H1 (cell line): ENCODE data around the gene TTC28. TPM values are rescaled to one million over a fixed set of nuclear protein-coding genes. Genes with fewer than 3 reads are reported as not detected.

ENCODE experiments used
- CTCF ChIA-PET: fragments of 300-600 bp; sonication (Branson Sonifier 250); formaldehyde crosslinking; loops from one replicate; lab custom pipeline; 2021; ENCODE audit not compliant: partially characterized antibody; lab: Charles Lee
- POLR2A ChIA-PET: fragments of 300-600 bp; sonication (Branson Sonifier 250); formaldehyde crosslinking; loops from one replicate; lab custom pipeline; 2021; ENCODE audit warnings: inconsistent platforms; ENCODE audit not compliant: partially characterized antibody; lab: Charles Lee
- DNase-seq, 2 experiments: peaks; one replicate each; pipeline versions ENCODE4 v3.0.0 to v3.0.0-alpha.2; 2010 to 2022; ENCODE audit warnings: low spot score in 2 of 2, low read depth in 1 of 2, mixed read lengths in 1 of 2
- FAIRE-seq: peaks from 2 replicates; lab custom pipeline; 2011; peaks lifted over from hg19 to GRCh38; lab: Jason Lieb, UNC
- H2AFZ ChIP-seq: 2 replicates; pipeline ENCODE4 v1.8.1; 2012; ENCODE audit warnings: low read length, inconsistent platforms
- H2AK5ac ChIP-seq: 2 replicates; pipeline ENCODE4 v1.6.1; 2013; ENCODE audit warnings: low read depth, low read length
- H2BK120ac ChIP-seq: replicated peaks from 2 replicates; pipeline ENCODE3; 2013; ENCODE audit warnings: low read depth, low read length, inconsistent platforms
- H2BK12ac ChIP-seq: 2 replicates; pipeline ENCODE4 v1.6.1; 2013; ENCODE audit warnings: low read depth, low read length
- H2BK15ac ChIP-seq: 2 replicates; pipeline ENCODE4 v1.6.1; 2013; ENCODE audit warnings: low read length
- H2BK20ac ChIP-seq: 2 replicates; pipeline ENCODE4 v1.6.1; 2013; ENCODE audit warnings: low read length
- H2BK5ac ChIP-seq: 2 replicates; pipeline ENCODE4 v1.6.1; 2013; ENCODE audit warnings: low read depth, low read length
- H3K14ac ChIP-seq: 2 replicates; pipeline ENCODE4 v1.6.1; 2013; ENCODE audit warnings: inconsistent platforms; ENCODE audit not compliant: insufficient read length
- H3K18ac ChIP-seq: 2 replicates; pipeline ENCODE4 v1.6.1; 2013; ENCODE audit warnings: low read length; ENCODE audit errors: extremely low read depth
- H3K23ac ChIP-seq: 2 replicates; pipeline ENCODE4 v1.6.1; 2013; ENCODE audit warnings: inconsistent platforms; ENCODE audit not compliant: insufficient read length
- H3K23me2 ChIP-seq: 2 replicates; pipeline ENCODE4 v1.6.1; 2013; ENCODE audit warnings: low read depth, low read length
- H3K27ac ChIP-seq: 2 replicates; pipeline ENCODE4 v1.6.1; 2011; ENCODE audit warnings: low read depth, low read length, inconsistent platforms
- H3K27me3 ChIP-seq, 4 experiments: replicated peaks in 1 of 4; 1 replicate in 1 of 4; 2 replicates in 3 of 4; pipeline versions ENCODE4 v1.6.1 to v1.8.1; 2011 to 2013; ENCODE audit warnings: low read length in 3 of 4, mild to moderate bottlenecking in 3 of 4, inconsistent platforms in 2 of 4, mixed read lengths in 2 of 4, moderate library complexity in 1 of 4; ENCODE audit not compliant: control insufficient read depth in 3 of 4, insufficient read depth in 3 of 4; ENCODE audit errors: extremely low read depth in 1 of 4
- H3K36me3 ChIP-seq, 4 experiments: 2 replicates each; pipeline versions ENCODE4 v1.6.1 to v1.8.1; 2011 to 2013; ENCODE audit warnings: mild to moderate bottlenecking in 4 of 4, low read length in 3 of 4, moderate library complexity in 2 of 4, control low read depth in 1 of 4, inconsistent platforms in 1 of 4; ENCODE audit not compliant: insufficient read depth in 4 of 4, control insufficient read depth in 2 of 4
- H3K4ac ChIP-seq: replicated peaks from 2 replicates; pipeline ENCODE3; 2013; ENCODE audit warnings: low read length, low read depth, mixed read lengths, inconsistent platforms; ENCODE audit not compliant: insufficient read length
- H3K4me1 ChIP-seq, 4 experiments: replicated peaks in 1 of 4; 1 replicate in 1 of 4; 2 replicates in 3 of 4; pipeline versions ENCODE4 v1.6.1 to v1.8.1; 2011 to 2013; ENCODE audit warnings: low read length in 3 of 4, inconsistent platforms in 2 of 4, mixed read lengths in 1 of 4; ENCODE audit not compliant: insufficient read depth in 4 of 4, control insufficient read depth in 3 of 4
- H3K4me2 ChIP-seq, 2 experiments: 2 replicates each; pipeline versions ENCODE4 v1.6.1 to v1.8.1; 2011 to 2013; ENCODE audit warnings: low read depth in 2 of 2, low read length in 2 of 2, control low read depth in 1 of 2, inconsistent platforms in 1 of 2, mild to moderate bottlenecking in 1 of 2; ENCODE audit not compliant: insufficient read depth in 1 of 2
- H3K4me3 ChIP-seq, 4 experiments: fragments of 200-600, 300-600 bp in 1 of 4; sonication (generic), shearing (Covaris generic), sonication (Bioruptor Twin) in 1 of 4; 2 replicates each; pipeline versions ENCODE4 v1.5.1 to v1.8.1; 2011 to 2016; ENCODE audit warnings: low read length in 4 of 4, low read depth in 3 of 4, control low read depth in 2 of 4, inconsistent platforms in 2 of 4, mild to moderate bottlenecking in 2 of 4, mixed read lengths in 1 of 4, moderate library complexity in 1 of 4; ENCODE audit not compliant: insufficient read depth in 2 of 4; ENCODE audit errors: extremely low read depth in 1 of 4
- H3K56ac ChIP-seq: replicated peaks from 2 replicates; pipeline ENCODE3; 2013; ENCODE audit warnings: low read depth, mild to moderate bottlenecking, mixed read lengths, low read length, inconsistent platforms; ENCODE audit not compliant: insufficient read length
- H3K79me1 ChIP-seq: 2 replicates; pipeline ENCODE4 v1.6.1; 2013; ENCODE audit warnings: low read depth, low read length, control low read depth
- H3K79me2 ChIP-seq, 2 experiments: 2 replicates each; pipeline versions ENCODE4 v1.6.1 to v1.8.1; 2012 to 2013; ENCODE audit warnings: low read length in 2 of 2, mild to moderate bottlenecking in 2 of 2, inconsistent platforms in 1 of 2; ENCODE audit not compliant: insufficient read depth in 2 of 2, control insufficient read depth in 1 of 2
- H3K9ac ChIP-seq, 4 experiments: replicated peaks in 1 of 4; 1 replicate in 1 of 4; 2 replicates in 3 of 4; pipeline versions ENCODE4 v1.6.1 to v1.8.1; 2011 to 2013; ENCODE audit warnings: low read depth in 3 of 4, low read length in 3 of 4, control low read depth in 2 of 4, mild to moderate bottlenecking in 2 of 4, moderate library complexity in 2 of 4, inconsistent platforms in 1 of 4; ENCODE audit errors: extremely low read depth in 1 of 4
- H3K9me3 ChIP-seq, 2 experiments: 2 replicates each; pipeline versions ENCODE4 v1.6.1 to v1.8.1; 2012 to 2013; ENCODE audit warnings: mild to moderate bottlenecking in 2 of 2, moderate library complexity in 2 of 2, control low read depth in 1 of 2, inconsistent platforms in 1 of 2, low read depth in 1 of 2, low read length in 1 of 2, mixed read lengths in 1 of 2; ENCODE audit not compliant: insufficient read depth in 2 of 2
- H4K20me1 ChIP-seq, 2 experiments: replicated peaks in 1 of 2; 2 replicates each; pipeline versions ENCODE3 to v1.8.1; 2011 to 2013; ENCODE audit warnings: inconsistent platforms in 2 of 2, low read length in 2 of 2, mild to moderate bottlenecking in 1 of 2; ENCODE audit not compliant: insufficient read depth in 2 of 2, control insufficient read depth in 1 of 2
- H4K5ac ChIP-seq: 2 replicates; pipeline ENCODE4 v1.6.1; 2013; ENCODE audit warnings: low read length, low read depth, mixed read lengths, inconsistent platforms; ENCODE audit not compliant: insufficient read length
- H4K8ac ChIP-seq: 2 replicates; pipeline ENCODE4 v1.8.0; 2013; ENCODE audit warnings: mild to moderate bottlenecking, moderate library complexity, low read length, inconsistent platforms; ENCODE audit not compliant: insufficient read depth; ENCODE audit errors: extremely low read depth
- H4K91ac ChIP-seq: replicated peaks from 2 replicates; pipeline ENCODE3; 2013; ENCODE audit warnings: low read length, mixed read lengths, inconsistent platforms; ENCODE audit not compliant: insufficient read length
- CBX5 ChIP-seq: fragments of 300-800, 300-1000 bp; sonication (generic); IDR thresholded peaks from 2 replicates; pipeline ENCODE4 v1.7.1; 2016; ENCODE audit warnings: antibody characterized with exemption, low read length, low read depth
- MAFK ChIP-seq: IDR thresholded peaks from 2 replicates; pipeline ENCODE4 v1.6.1; 2012; ENCODE audit warnings: low read depth, mild to moderate bottlenecking, improper control_type of control experiment, low read length
- NRF1 ChIP-seq: IDR thresholded peaks from 2 replicates; pipeline ENCODE4 v1.6.1; 2011; ENCODE audit warnings: mild to moderate bottlenecking, low read depth, low read length, improper control_type of control experiment
- SP4 ChIP-seq: IDR thresholded peaks from 2 replicates; pipeline ENCODE4 v1.6.1; 2012; ENCODE audit warnings: low read length, inconsistent platforms
- TAF7 ChIP-seq: optimal IDR thresholded peaks from 2 replicates; pipeline ENCODE3; 2011; ENCODE audit warnings: low read depth, mild to moderate bottlenecking, inconsistent platforms, low read length, moderate library complexity, borderline replicate concordance
- WGBS, 2 experiments: shearing (Covaris generic) in 1 of 2; methylation state at CpG; one replicate each; pipeline versions ENCODE4 v1.1.6 to v1.1.7; 2013 to 2015; ENCODE audit warnings: low lambda C conversion rate in 2 of 2, mixed read lengths in 2 of 2, inconsistent platforms in 1 of 2, low coverage in 1 of 2, missing lambda C conversion rate in 1 of 2; ENCODE audit not compliant: insufficient replicate concordance in 2 of 2, insufficient coverage in 1 of 2, insufficient read length in 1 of 2; ENCODE audit errors: extremely low coverage in 1 of 2, missing lambda C conversion rate in 1 of 2; 5-methylcytosine and 5-hydroxymethylcytosine counted together
- polyA plus RNA-seq, 7 experiments: library from polyadenylated mRNA; depleted of rRNA in 3 of 7; stranded (reverse) in 5 of 7; unstranded in 2 of 7; fragments of >200 nt in 5 of 7; fragments of 200-250 nt in 2 of 7; gene quantifications; 1 replicate in 5 of 7; 2 replicates in 1 of 7; 4 replicates in 1 of 7; pipeline versions ENCODE4 v1.2.1 to v1.2.3, GENCODE V29; 2011 to 2013; ENCODE audit warnings: missing spikeins in 2 of 7, mixed read lengths in 2 of 7
- total RNA-seq: library from RNA; stranded (reverse); fragmentation: NEBNext Ultra II Directional; extraction: Animal tissue kit (Norgen Biotek cat#: 25700); gene quantifications from 2 replicates; pipeline ENCODE4 v1.2.1, GENCODE V29; 2021

TTC28 gene
- total and polyA plus RNA-seq, 2 of the 8 experiments (the other 6 are each of a cell fraction or from before 2014, with no cell fraction given): 2.6 to 12.6 TPM

- H3K23me2 ChIP-seq: no peaks in the 10 kb centered on the region
- TF ChIP-seq SP4 (no peak), CBX5 (no peak), MAFK (no peak), TAF7 (no peak), NRF1 (no peak)
- 95% methylated on average over 6 of the region's 6 CpGs; no CpG with 5 or more reads in 1 of the 2 experiments for WGBS, 2 experiments
- no peak overlapping the region for H3K4ac ChIP-seq
- no peak overlapping the region for H3K4me2 ChIP-seq
- no peak overlapping the region for H3K27ac ChIP-seq
- DNase-seq (peak in 1 of 2 experiments; percentile 20), FAIRE-seq (no peak)
- H3K79me1 ChIP-seq: no peaks in the 10 kb centered on the region
- no peak overlapping the region for H2BK5ac ChIP-seq
- H2BK120ac ChIP-seq: no peak overlapping the region
- H4K20me1 ChIP-seq: no peaks in the 10 kb centered on the region
- no peak overlapping the region for H3K23ac ChIP-seq
- H3K14ac ChIP-seq: no peak overlapping the region
- no peaks in the 10 kb centered on the region for H3K9me3 ChIP-seq
- H3K18ac ChIP-seq: no peak overlapping the region
- POLR2A ChIA-PET: no interaction called here
- H2BK12ac ChIP-seq: no peak overlapping the region
- H3K27me3 ChIP-seq: no peaks in the 10 kb centered on the region
- no peaks in the 10 kb centered on the region for H3K4me1 ChIP-seq
- H2AFZ ChIP-seq: no peak overlapping the region
- H3K36me3 ChIP-seq: no peaks in the 10 kb centered on the region
- H2BK20ac ChIP-seq: no peak overlapping the region
- no peak overlapping the region for H4K91ac ChIP-seq
- no peak overlapping the region for H3K9ac ChIP-seq
- no peak overlapping the region for H3K4me3 ChIP-seq
- CTCF ChIA-PET: interaction anchor here (0.6 to 1.6 kb wide), 2 partner anchors 320 to 562 kb away, joined by 3 to 4 read pairs; no protein-coding TSS in a partner anchor
- H4K5ac ChIP-seq: no peak overlapping the region
- no peak overlapping the region for H3K56ac ChIP-seq
- H3K79me2 ChIP-seq: no peaks in the 10 kb centered on the region
- H2AK5ac ChIP-seq: no peak overlapping the region
- no peak overlapping the region for H2BK15ac ChIP-seq
- no peak overlapping the region for H4K8ac ChIP-seq
Observed at GRCh38 chr22:28031383-28031922, 648.2 kb downstream of the TTC28 start.
